T-helper 1 cell treated with Interleukin-12 subunit alpha and Interleukin-12 subunit beta and Interleukin-4 antibody, amounts not matched to agents 30 μg/mL and 1 μg/mL, for 36 hours (primary cell): ENCODE measurements around the gene TPPP.
"Not testable (repeated sequence)": the region's sequence is repeated elsewhere in the genome, so short reads cannot be mapped to it uniquely, and the experiment has no call there.

Experiments used
- H3K27ac Mint-ChIP-seq: one replicate; pipeline ENCODE4 v1.8.0; 2021; ENCODE audit warnings: mild to moderate bottlenecking, mixed read lengths
- H3K27me3 Mint-ChIP-seq: one replicate; pipeline ENCODE4 v1.8.0; 2021; ENCODE audit warnings: low read depth, mixed read lengths
- H3K36me3 Mint-ChIP-seq: one replicate; pipeline ENCODE4 v1.8.0; 2021; ENCODE audit warnings: low read depth, mixed read lengths
- H3K4me1 Mint-ChIP-seq: one replicate; pipeline ENCODE4 v1.8.0; 2021; ENCODE audit warnings: low read depth, mixed read lengths
- H3K4me3 Mint-ChIP-seq: one replicate; pipeline ENCODE4 v1.8.0; 2021; ENCODE audit warnings: mild to moderate bottlenecking, moderate library complexity, mixed read lengths
- H3K9me3 Mint-ChIP-seq: one replicate; pipeline ENCODE4 v1.8.0; 2021; ENCODE audit warnings: mixed read lengths

The TPPP gene

DNA sequence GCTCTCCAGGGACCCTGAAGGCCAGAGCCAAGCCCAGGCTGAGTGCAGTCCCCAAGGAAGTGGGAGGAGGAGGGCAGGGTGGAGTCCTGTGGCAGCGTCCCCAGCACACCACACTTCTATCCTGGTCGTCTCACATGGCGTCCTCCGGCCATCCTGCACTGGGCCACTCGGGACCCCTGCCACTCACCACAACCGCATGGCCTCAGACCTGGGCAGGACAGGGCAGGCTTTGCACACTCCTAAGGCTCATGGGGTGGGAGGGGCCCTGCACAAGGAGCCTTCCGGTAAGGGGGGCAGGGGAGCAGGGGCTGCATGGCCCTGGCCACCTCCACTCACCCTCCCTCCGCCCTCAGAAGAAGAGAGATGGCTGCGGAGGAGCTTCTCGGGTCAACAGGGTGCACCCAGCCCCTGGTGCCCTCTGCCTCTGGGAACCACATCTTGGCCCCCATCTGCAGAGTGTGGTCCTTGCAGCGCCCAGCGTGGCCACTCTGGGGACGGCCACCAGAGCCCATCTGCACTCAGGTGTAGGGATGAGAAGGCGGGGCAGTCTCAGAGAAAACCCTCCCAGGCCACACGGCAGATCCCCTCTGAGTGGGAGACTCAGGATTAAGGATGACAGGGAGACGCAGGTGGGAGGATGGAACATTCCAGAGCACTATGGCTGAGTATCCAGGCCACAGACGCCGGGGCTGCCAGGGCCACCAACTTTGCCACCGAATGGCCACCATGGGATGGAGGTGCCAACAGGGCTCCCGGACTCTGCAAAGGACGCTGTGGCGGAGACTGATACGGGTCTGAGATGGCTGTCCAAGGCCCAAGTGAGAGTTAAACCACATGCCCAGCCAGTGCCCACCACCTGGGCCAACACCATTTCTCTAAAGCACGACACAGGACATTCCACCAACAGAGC lies 7.6 kb downstream of the TPPP start:
- Mint-ChIP-seq H3K36me3 (no peaks in the 10 kb centered on the region), H3K27ac (no peak overlapping the region), H3K9me3 (no peaks in the 10 kb centered on the region), H3K4me1 (no peaks in the 10 kb centered on the region), H3K4me3 (no peak overlapping the region), H3K27me3 (no peaks in the 10 kb centered on the region)

DNA sequence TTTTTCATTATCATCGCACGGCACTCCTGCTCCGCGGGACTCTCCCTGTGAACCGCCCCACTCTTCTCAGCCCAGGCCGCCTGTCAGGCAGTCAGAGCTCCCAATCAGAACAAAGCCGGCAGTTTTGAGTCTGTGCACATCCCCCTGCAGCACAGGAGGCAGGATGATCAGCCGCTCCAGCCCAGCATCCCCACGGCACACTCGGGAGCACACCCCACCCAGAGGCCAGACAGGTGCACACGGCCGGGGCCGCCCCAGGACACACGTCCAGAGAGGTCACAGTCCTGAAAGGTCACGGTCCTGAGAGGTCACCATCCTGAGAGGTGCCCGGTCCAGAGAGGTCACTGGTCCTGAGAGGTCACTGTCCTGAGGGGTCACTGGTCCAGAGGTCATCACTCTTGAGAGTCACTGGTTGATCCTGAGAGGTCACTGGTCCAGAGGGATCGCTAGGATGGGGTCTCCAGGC lies 8.4 kb downstream of the TPPP start:
- Mint-ChIP-seq H3K4me3 (no peak overlapping the region), H3K4me1 (no peaks in the 10 kb centered on the region), H3K9me3 (no peaks in the 10 kb centered on the region), H3K27ac (no peak overlapping the region), H3K27me3 (no peaks in the 10 kb centered on the region), H3K36me3 (no peaks in the 10 kb centered on the region)

DNA sequence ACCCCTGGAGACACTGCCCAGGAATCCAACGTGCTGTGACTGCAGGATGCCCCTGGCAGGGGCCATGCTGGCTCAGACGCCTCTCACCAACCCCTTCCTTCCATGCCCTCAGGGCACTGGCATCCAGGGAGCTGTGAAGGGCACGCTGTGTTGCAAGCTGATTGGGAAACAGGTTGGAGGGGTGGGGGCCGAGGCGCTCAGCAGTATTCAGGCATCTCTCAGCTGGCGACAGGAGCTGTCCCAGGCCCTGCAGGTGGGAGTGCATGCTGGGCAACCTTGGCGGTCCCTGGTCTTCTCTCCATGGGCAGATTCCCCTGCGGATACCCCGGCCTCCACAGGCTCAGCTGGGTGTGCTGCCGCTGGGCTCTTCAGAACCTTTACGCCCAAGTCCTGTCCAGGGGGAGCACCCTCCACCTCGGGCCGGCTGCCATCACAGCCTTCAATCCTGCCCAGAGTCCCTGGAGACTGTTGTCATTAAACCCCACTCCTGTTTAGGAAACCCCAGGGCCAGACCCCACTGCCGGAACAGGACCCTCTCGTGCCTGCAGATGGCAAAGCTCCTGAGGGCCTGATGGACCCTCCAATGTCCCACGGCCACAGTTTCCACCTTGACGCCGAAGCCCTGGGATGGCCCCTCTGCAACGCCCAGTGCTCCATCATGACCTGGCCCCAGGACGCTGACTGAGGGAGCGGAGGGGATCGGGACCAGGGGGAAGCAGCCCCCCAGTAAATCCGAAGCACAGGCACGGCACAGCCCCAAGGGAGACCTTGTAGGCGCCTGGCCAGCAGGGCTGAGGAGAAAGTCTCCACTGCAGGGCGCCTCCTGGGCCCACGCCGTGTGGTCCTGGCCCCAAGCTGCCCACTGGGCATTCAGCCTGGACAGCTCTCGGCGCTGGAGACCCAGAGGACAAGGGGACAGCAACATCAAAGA lies 9.3 kb downstream of the TPPP start:
- no peaks in the 10 kb centered on the region for H3K36me3 Mint-ChIP-seq
- no peak overlapping the region for H3K4me3 Mint-ChIP-seq

DNA sequence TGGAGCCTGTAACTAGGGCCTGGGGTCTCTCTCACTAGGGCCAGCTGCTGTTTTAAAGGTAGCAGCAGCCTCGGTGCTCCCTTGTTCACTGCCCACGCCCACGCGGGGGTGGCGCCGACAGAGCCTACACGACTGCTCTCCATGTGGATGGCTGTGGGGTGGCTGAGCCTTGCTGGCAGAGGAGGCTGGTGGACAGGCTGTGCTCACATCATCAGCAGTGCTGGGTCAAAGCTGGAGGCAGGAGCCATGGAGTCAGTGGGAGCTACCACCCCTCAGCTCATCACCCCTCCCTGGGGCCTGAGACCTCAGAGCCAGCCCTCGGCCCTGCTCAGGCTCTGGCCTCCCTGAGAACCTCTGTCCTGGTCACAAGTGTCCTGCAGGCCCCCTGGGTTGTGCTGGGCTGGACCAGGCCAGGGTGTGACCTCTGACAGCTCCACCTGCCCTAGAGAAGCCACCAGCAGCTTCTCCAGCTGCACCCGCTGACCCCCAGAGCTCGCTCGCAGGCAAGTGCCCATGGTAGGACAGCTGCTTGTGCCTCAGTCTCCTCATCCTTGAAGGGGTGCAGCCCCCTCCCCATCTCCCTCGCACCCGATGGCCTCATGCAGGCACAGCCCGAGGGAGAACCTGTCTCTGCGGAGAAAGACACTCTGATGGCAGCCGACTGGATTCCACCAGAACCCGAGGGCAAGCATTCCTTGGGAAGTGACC lies 10.3 kb downstream of the TPPP start:
- H3K36me3 Mint-ChIP-seq, H3K9me3 Mint-ChIP-seq, H3K4me3 Mint-ChIP-seq, H3K4me1 Mint-ChIP-seq, H3K27me3 Mint-ChIP-seq, H3K27ac Mint-ChIP-seq: not testable (repeated sequence)

More for the DNA sequence above, 9.3 kb downstream of the TPPP start:
- H3K4me1 Mint-ChIP-seq, result no peaks in the 10 kb centered on the region
- no peak overlapping the region for H3K27ac Mint-ChIP-seq
- no peaks in the 10 kb centered on the region for H3K27me3 Mint-ChIP-seq
- H3K9me3 Mint-ChIP-seq, result no peaks in the 10 kb centered on the region

GRCh38 chr5:682216-682615 lies 10.9 kb downstream of the TPPP start:
- H3K9me3 Mint-ChIP-seq, H3K4me3 Mint-ChIP-seq, H3K4me1 Mint-ChIP-seq, H3K36me3 Mint-ChIP-seq, H3K27me3 Mint-ChIP-seq, H3K27ac Mint-ChIP-seq: not testable (repeated sequence)

- H3K4me3 Mint-ChIP-seq, H3K4me1 Mint-ChIP-seq, H3K27ac Mint-ChIP-seq, H3K27me3 Mint-ChIP-seq, H3K9me3 Mint-ChIP-seq, H3K36me3 Mint-ChIP-seq: not testable (repeated sequence)
Observed at GRCh38 chr5:681317-682191, 11.6 kb downstream of the TPPP start.

DNA sequence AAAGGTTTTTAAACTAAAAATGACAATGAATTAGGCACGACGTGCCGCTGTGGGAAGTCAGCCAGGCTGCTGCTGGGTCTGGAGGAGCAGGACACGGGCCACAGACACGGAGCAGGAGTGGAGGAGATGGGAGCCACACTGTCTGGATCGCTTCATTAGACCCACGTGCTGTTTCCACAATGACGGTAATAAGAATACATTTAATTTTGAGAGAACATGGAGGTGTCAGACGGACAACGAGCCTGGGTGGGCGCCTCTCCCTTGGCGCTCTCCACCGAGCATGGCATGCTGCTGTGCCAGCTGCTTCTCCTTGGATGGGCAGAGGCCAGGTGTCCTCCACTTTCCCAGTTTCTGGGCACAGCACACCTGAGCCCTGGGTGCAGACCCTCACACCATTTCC lies 12.3 kb downstream of the TPPP start:
- H3K27ac Mint-ChIP-seq, H3K36me3 Mint-ChIP-seq: not testable (repeated sequence)

DNA sequence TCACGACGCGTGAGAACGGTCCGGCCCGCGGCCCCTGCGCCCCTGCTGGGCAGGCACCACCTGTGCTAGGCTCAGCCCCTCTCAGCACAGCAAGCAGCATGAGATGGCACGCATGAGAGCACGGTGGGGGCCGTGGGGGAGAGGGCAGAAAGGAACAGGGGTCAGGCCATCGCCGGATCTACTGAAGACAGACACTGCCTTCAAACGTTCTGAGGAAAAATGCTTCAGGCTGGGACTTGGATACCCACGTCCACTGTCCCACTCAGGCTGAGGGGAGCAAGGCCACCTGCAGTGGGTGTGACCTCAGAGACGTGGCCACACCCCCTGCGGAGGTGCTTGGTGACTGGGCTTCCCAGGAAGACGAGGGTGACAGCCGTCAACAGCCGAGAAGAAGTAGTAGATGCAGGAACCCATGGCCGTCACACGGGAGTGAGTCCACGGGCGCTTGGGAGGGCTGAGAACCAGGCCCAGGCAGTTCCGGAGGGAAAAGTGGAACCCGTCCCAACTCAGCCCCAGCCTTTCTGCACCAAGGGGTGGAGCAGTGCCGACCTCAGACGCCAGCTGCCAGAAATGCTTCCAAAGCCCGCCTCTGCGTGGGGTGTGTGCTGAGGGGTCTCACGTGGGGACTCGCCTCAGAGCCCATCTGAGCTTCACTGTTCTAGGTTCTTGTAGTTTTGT lies 12.9 kb downstream of the TPPP start:
- not testable (repeated sequence) for H3K4me3 Mint-ChIP-seq, H3K27ac Mint-ChIP-seq, H3K4me1 Mint-ChIP-seq, H3K27me3 Mint-ChIP-seq, H3K9me3 Mint-ChIP-seq, H3K36me3 Mint-ChIP-seq

More for the DNA sequence above, 12.3 kb downstream of the TPPP start:
- H3K4me3 Mint-ChIP-seq, H3K27me3 Mint-ChIP-seq, H3K9me3 Mint-ChIP-seq, H3K4me1 Mint-ChIP-seq: not testable (repeated sequence)

GRCh38 chr5:679166-679895 lies 13.8 kb downstream of the TPPP start:
- not testable (repeated sequence) for H3K27ac Mint-ChIP-seq, H3K4me1 Mint-ChIP-seq, H3K4me3 Mint-ChIP-seq, H3K27me3 Mint-ChIP-seq, H3K9me3 Mint-ChIP-seq, H3K36me3 Mint-ChIP-seq

DNA sequence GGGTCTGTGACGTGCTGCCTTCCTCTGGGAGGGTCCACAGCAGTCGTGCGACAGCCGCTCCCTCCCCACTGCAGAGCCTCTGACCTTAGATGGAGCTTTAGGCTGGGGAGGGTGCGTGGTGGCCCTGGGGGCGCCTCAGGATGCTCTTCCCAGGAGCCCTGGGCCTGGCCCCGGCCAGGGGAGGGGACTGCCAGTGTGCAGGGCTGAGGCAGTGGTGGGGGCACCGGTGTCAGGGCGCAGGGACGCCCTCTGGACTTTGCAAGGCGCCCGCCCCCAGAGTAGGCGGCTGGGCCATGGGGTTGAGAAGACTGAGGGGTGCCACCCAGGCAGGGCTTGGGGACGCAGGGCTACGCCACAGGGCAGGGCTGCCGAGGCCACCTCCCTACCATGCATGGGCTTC lies 14.6 kb downstream of the TPPP start:
- not testable (repeated sequence) for H3K9me3 Mint-ChIP-seq, H3K4me3 Mint-ChIP-seq, H3K27me3 Mint-ChIP-seq, H3K36me3 Mint-ChIP-seq, H3K27ac Mint-ChIP-seq, H3K4me1 Mint-ChIP-seq

GRCh38 chr5:677131-678101 lies 15.7 kb downstream of the TPPP start:
- Mint-ChIP-seq H3K4me1 (no peaks in the 10 kb centered on the region), H3K9me3 (no peaks in the 10 kb centered on the region), H3K36me3 (no peaks in the 10 kb centered on the region), H3K27me3 (no peaks in the 10 kb centered on the region), H3K4me3 (no peak overlapping the region), H3K27ac (no peak overlapping the region)

DNA sequence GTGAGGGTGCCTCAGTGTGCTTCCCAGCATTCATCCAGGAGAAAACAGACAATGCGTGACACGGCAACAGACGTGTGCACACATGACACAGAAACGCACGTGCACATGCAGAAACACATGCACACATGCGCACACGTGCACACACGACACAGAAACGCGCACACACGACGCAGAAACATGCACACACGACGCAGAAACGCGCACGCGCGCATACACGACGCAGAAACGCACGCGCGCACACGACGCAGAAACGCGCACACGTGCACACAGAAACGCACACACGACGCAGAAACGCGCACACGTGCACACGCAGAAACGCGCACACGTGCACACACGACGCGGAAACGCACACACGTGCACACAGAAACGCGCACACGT lies 16.5 kb downstream of the TPPP start:
- Mint-ChIP-seq H3K27ac (no peak overlapping the region), H3K4me3 (no peak overlapping the region), H3K4me1 (no peaks in the 10 kb centered on the region), H3K9me3 (no peaks in the 10 kb centered on the region), H3K36me3 (no peaks in the 10 kb centered on the region), H3K27me3 (no peaks in the 10 kb centered on the region)
